GM23248 (cell line): ENCODE results near the gene PDLIM7. TPM values are rescaled to one million over a fixed set of nuclear protein-coding genes. Genes with fewer than 3 reads are reported as not detected.
A peak's percentile ranks its signal among the peaks of the same experiment; 100 is the strongest.

Experiments
- DNase-seq: peaks from one replicate; pipeline ENCODE4 v3.0.0-alpha.2; 2015
- H2AFZ ChIP-seq: fragments of 200-600 bp; sonication (generic); 2 replicates; pipeline ENCODE4 v1.6.1; 2016; ENCODE audit warnings: antibody characterized with exemption
- H3F3A ChIP-seq: fragments of 200-600 bp; sonication (generic); 2 replicates; pipeline ENCODE4 v1.6.1; 2016; ENCODE audit warnings: mild to moderate bottlenecking, antibody characterized with exemption, mixed run types; ENCODE audit not compliant: insufficient read depth
- H3K27ac ChIP-seq: fragments of 200-600 bp; sonication (generic); 2 replicates; pipeline ENCODE4 v1.5.1; 2016; ENCODE audit warnings: mild to moderate bottlenecking
- H3K27me3 ChIP-seq: fragments of 200-600 bp; sonication (generic); replicated peaks from 2 replicates; pipeline ENCODE4 v1.6.1; 2016; ENCODE audit warnings: mild to moderate bottlenecking; ENCODE audit not compliant: insufficient read depth
- H3K36me3 ChIP-seq: fragments of 200-600 bp; sonication (generic); 2 replicates; pipeline ENCODE4 v1.6.1; 2016; ENCODE audit warnings: low read depth, mild to moderate bottlenecking
- H3K4me1 ChIP-seq: fragments of 200-600 bp; sonication (generic); 2 replicates; pipeline ENCODE4 v1.6.1; 2016; ENCODE audit warnings: mild to moderate bottlenecking; ENCODE audit not compliant: insufficient read depth
- H3K4me2 ChIP-seq: fragments of 200-600 bp; sonication (generic); one replicate; pipeline ENCODE4 v1.6.1; 2016; ENCODE audit warnings: mild to moderate bottlenecking; ENCODE audit not compliant: unreplicated experiment
- H3K4me3 ChIP-seq: fragments of 200-600 bp; sonication (generic); 2 replicates; pipeline ENCODE4 v1.5.1; 2016; ENCODE audit warnings: mild to moderate bottlenecking
- H3K79me2 ChIP-seq: fragments of 200-600 bp; sonication (generic); 2 replicates; pipeline ENCODE4 v1.6.1; 2016; ENCODE audit warnings: mild to moderate bottlenecking; ENCODE audit not compliant: insufficient read depth
- H3K9ac ChIP-seq: fragments of 200-600 bp; sonication (generic); 2 replicates; pipeline ENCODE4 v1.6.1; 2016; ENCODE audit warnings: mild to moderate bottlenecking
- H3K9me2 ChIP-seq: fragments of 200-600 bp; sonication (generic); 2 replicates; pipeline ENCODE4 v1.6.1; 2016; ENCODE audit warnings: mixed run types, mild to moderate bottlenecking, moderate library complexity; ENCODE audit not compliant: insufficient read depth
- H3K9me3 ChIP-seq: fragments of 200-600 bp; sonication (generic); one replicate; pipeline ENCODE4 v1.6.1; 2017; ENCODE audit warnings: low read depth
- H4K20me1 ChIP-seq: fragments of 200-600 bp; sonication (generic); 2 replicates; pipeline ENCODE4 v1.6.0; 2016; ENCODE audit not compliant: insufficient read depth
- EZH2 ChIP-seq: fragments of 200-600 bp; sonication (generic); IDR thresholded peaks from 2 replicates; pipeline ENCODE4 v1.6.1; 2018; ENCODE audit warnings: antibody characterized with exemption, mild to moderate bottlenecking; ENCODE audit not compliant: insufficient read depth, poor library complexity, severe bottlenecking
- EZH2phosphoT487 ChIP-seq: fragments of 200-600 bp; sonication (generic); IDR thresholded peaks from 2 replicates; pipeline ENCODE4 v1.6.1; 2018; ENCODE audit warnings: antibody characterized with exemption, moderate library complexity, mild to moderate bottlenecking, low read depth; ENCODE audit not compliant: insufficient read depth
- WGBS, 2 experiments: methylation state at CpG; one replicate each; pipeline ENCODE4 v1.1.6; 2015 to 2017; ENCODE audit warnings: low lambda C conversion rate in 2 of 2, low coverage in 1 of 2; ENCODE audit errors: missing lambda C conversion rate in 2 of 2; 5-methylcytosine and 5-hydroxymethylcytosine counted together
- in situ Hi-C: fragments of 300-500 bp; cut with MboI; formaldehyde crosslinking; loops from 2 replicates; pipeline ENCODE4 v1.15.0; 2020
- polyA plus RNA-seq: library from polyadenylated mRNA; unstranded; fragments of >200 nt; fragmentation: Nextera tagmentation; extraction: Ambion mirVana; gene quantifications from 2 replicates; pipeline ENCODE4 v1.2.1, GENCODE V29; 2016
- total RNA-seq: library from RNA; depleted of rRNA; stranded (reverse); fragments of >200 nt; shearing (Covaris generic); gene quantifications from 2 replicates; pipeline ENCODE4 v1.2.3, GENCODE V29; 2014

The PDLIM7 gene
- total and polyA plus RNA-seq, 2 experiments from 2014 or later: 320 to 556 TPM

- peaks cover 35% of the 10 kb centered on the region for H3F3A ChIP-seq
- no peak overlapping the region for H3K4me2 ChIP-seq
- no peaks in the 10 kb centered on the region for H3K27me3 ChIP-seq
- H3K27ac ChIP-seq: no peak overlapping the region
- H3K4me3 ChIP-seq: no peak overlapping the region
- H3K36me3 ChIP-seq: peaks cover 19% of the 10 kb centered on the region
- H4K20me1 ChIP-seq: 0 out of 2 replicates have a peak, but pooled peaks cover 13% of the 10 kb centered on the region
- 0 out of 2 replicates have a peak, but pooled peaks cover 10% of the 10 kb centered on the region for H3K4me1 ChIP-seq
- H2AFZ ChIP-seq: no peak overlapping the region
- H3K79me2 ChIP-seq: peaks cover 24% of the 10 kb centered on the region
- H3K9ac ChIP-seq: no peak overlapping the region
- TF ChIP-seq EZH2 (no peak), EZH2phosphoT487 (no peak)
- H3K9me3 ChIP-seq: no peaks in the 10 kb centered on the region
- peak; percentile 70 for DNase-seq
- H3K9me2 ChIP-seq: no peaks in the 10 kb centered on the region
- in situ Hi-C loops: loop anchor here (10.0 kb wide), 1 partner anchor 64 kb away; no protein-coding TSS in a partner anchor
- 75 to 76% methylated on average over 10 to 14 of the region's 14 CpGs for WGBS, 2 experiments
Measured at GRCh38 chr5:177458912-177459350, 38.5 kb downstream of the PDLIM7 start.

GRCh38 chr5:177457852-177458681 lies 39.3 kb downstream of the PDLIM7 start:
- H3K36me3 ChIP-seq: peaks cover 13% of the 10 kb centered on the region
- 81 to 85% methylated on average over 17 of the region's 20 CpGs for WGBS, 2 experiments
- 0 out of 2 replicates have a peak, but pooled peaks cover 10% of the 10 kb centered on the region for H3K4me1 ChIP-seq
- no peak for DNase-seq
- no peaks in the 10 kb centered on the region for H3K27me3 ChIP-seq
- peaks cover 16% of the 10 kb centered on the region for H3K79me2 ChIP-seq
- H2AFZ ChIP-seq: no peak overlapping the region
- no peak overlapping the region for H3K4me2 ChIP-seq
- H3F3A ChIP-seq: peaks cover 27% of the 10 kb centered on the region
- no peak overlapping the region for H3K4me3 ChIP-seq
- in situ Hi-C loops: loop anchor here (10.0 kb wide), 1 partner anchor 63 kb away; no protein-coding TSS in a partner anchor
- H3K27ac ChIP-seq: peak overlapping the region; percentile 72
- H4K20me1 ChIP-seq: 0 out of 2 replicates have a peak, but pooled peaks cover 13% of the 10 kb centered on the region
- peak overlapping the region; percentile 51; the same call in 1 of the 2 replicates for H3K9ac ChIP-seq
- no peak for TF ChIP-seq EZH2
- no peak for TF ChIP-seq EZH2phosphoT487
- no peaks in the 10 kb centered on the region for H3K9me3 ChIP-seq
- H3K9me2 ChIP-seq: no peaks in the 10 kb centered on the region

GRCh38 chr5:177456976-177457851 lies 40.2 kb downstream of the PDLIM7 start:
- WGBS, 2 experiments: 56 to 62% methylated on average over 23 to 24 of the region's 24 CpGs
- peaks cover 8% of the 10 kb centered on the region for H3K79me2 ChIP-seq
- DNase-seq: peak; percentile 99
- peak overlapping the region; percentile 27; the same call in 1 of the 2 replicates for H3K27ac ChIP-seq
- no peak overlapping the region for H3K4me3 ChIP-seq
- H3K4me1 ChIP-seq: 0 out of 2 replicates have a peak, but pooled peaks cover 10% of the 10 kb centered on the region
- H2AFZ ChIP-seq: no peak overlapping the region
- H3K27me3 ChIP-seq: no peaks in the 10 kb centered on the region
- 0 out of 2 replicates have a peak, but pooled peaks cover 13% of the 10 kb centered on the region for H4K20me1 ChIP-seq
- in situ Hi-C loops: loop anchor here (10.0 kb wide), 1 partner anchor 62 kb away; no protein-coding TSS in a partner anchor
- TF ChIP-seq EZH2phosphoT487 (no peak), EZH2 (no peak)
- H3F3A ChIP-seq: peaks cover 19% of the 10 kb centered on the region
- peaks cover 13% of the 10 kb centered on the region for H3K36me3 ChIP-seq
- H3K9me3 ChIP-seq: no peaks in the 10 kb centered on the region
- H3K9ac ChIP-seq: no peak overlapping the region
- no peak overlapping the region for H3K4me2 ChIP-seq
- no peaks in the 10 kb centered on the region for H3K9me2 ChIP-seq

- Histone ChIP-seq H3K9me2 (no peaks in the 10 kb centered on the region), H3K79me2 (peaks cover 3% of the 10 kb centered on the region; the same call in 1 of the 2 replicates), H2AFZ (no peak overlapping the region), H3K4me1 (0 out of 2 replicates have a peak, but pooled peaks cover 10% of the 10 kb centered on the region), H3K27ac (peak overlapping the region; percentile 27; the same call in 1 of the 2 replicates), H3K4me2 (no peak overlapping the region), H3F3A (peaks cover 16% of the 10 kb centered on the region), H3K9me3 (no peaks in the 10 kb centered on the region), H4K20me1 (0 out of 2 replicates have a peak, but pooled peaks cover 13% of the 10 kb centered on the region), H3K9ac (no peak overlapping the region), H3K4me3 (no peak overlapping the region), H3K27me3 (no peaks in the 10 kb centered on the region), H3K36me3 (peaks cover 11% of the 10 kb centered on the region)
- WGBS, 2 experiments: 42 to 49% methylated on average over 10 to 12 of the region's 12 CpGs
- in situ Hi-C loops: loop anchor here (10.0 kb wide), 1 partner anchor 62 kb away; no protein-coding TSS in a partner anchor
- no peak for TF ChIP-seq EZH2
- TF ChIP-seq EZH2phosphoT487: no peak
- DNase-seq: no peak
Measured at GRCh38 chr5:177456591-177456964, 40.8 kb downstream of the PDLIM7 start.
